Stimulated activated CD8-positive, alpha-beta memory T cell treated with anti-CD3 and anti-CD28 coated beads, Interleukin-7, amount 100 ng/mL, for 48 hours (primary cell): ENCODE results near the gene NECTIN1.

Source experiments
- DNase-seq, 2 donors: peaks; one replicate each; pipeline ENCODE4 v3.0.0-alpha.2; 2020; ENCODE audit warnings: low read depth in 1 of 2; ENCODE audit errors: extremely low read depth in 1 of 2

NECTIN1 gene, protein sequence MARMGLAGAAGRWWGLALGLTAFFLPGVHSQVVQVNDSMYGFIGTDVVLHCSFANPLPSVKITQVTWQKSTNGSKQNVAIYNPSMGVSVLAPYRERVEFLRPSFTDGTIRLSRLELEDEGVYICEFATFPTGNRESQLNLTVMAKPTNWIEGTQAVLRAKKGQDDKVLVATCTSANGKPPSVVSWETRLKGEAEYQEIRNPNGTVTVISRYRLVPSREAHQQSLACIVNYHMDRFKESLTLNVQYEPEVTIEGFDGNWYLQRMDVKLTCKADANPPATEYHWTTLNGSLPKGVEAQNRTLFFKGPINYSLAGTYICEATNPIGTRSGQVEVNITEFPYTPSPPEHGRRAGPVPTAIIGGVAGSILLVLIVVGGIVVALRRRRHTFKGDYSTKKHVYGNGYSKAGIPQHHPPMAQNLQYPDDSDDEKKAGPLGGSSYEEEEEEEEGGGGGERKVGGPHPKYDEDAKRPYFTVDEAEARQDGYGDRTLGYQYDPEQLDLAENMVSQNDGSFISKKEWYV

DNA sequence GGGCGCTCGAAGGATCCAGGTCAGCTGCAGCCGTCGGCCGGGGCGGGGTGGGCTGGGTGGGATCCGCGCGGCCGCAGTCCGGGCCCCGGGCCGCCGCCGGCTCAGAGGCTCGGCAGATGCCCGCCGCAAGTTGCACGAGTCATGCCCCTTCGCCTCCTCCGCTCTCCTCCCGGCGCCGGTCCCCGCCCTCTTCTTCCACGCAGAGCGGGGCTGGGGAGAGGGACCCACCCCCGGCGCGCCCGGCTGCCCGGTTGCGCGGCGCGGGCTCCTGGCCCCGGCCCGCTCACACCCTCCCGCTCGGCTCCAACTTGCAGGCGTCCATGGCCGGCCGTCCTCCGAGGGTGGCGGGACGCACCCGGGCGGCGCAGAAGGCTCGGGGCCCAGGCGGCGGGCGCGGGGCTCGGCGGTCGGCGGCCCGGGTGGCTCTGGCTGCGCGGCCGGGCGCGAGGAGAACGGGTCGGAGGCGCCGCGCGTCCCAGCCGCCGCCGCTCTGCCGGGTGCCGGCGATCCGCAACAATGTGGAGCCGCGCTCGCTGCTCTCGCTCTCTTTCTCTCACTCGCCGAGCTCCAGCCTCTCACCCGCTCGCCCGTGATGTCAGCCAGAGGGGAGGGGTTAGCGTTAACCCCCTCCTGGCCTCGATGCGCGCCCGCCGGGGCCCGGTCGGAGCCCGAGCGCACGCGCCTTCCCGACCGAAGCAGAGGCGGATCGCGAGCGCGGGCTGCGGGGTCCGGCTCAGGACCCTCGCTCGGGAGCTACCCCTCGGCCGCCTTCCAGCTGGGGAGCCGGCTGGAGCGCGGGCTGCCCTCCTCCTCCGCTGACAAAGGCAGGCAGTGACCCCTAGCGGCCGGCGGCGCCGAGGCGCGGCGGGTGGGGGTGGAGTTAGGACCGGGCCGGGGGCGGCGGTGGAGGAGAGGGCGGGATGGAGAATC lies at the start of gene NECTIN1:
Gene NECTIN1 (minus strand): TSS at position 550 of the 930 bp plus-strand sequence. CDS start 647 bp downstream, outside the sequence.
- peak; percentile 62 to 67 for DNase-seq

DNA sequence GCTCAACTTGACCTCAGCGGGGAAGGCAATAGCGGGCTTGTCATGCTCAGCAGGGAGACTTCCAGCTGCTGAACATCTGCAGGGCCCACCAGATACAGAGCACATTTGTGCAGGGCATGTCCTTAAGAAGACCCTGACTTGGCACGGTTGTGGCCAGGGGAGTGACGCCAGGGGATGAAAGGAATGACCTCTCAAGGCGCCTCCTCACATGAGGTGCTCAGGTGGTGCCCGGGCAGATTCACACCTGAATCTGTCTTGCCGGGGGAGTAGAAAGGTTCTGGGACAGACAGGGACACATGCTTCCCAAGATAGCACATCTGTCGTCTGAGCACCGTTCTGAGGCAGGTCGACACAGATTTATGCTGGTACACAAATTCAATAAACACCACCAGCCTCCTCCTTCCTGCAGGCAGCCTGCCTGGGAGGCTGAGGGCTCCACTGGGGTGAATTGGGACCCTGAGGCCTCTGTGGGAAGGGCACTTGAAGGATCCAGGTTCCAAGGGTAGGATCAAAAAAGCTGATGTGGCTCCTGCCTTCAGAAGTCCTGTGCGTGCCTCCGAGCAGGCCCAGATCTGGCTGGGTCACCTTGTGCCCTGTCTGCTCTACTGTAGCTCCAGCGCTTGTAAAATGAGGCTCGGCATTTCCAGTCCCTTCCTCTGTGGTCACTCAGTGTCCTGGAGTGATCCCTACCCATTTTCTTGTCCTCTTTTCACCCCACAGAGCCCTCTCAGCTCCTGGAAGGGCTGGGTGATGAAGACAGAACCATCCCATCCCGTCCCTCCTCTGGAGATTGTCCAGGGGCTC lies 49.6 kb upstream of the NECTIN1 start:
- no peak for DNase-seq

GRCh38 chr11:119777940-119778339 lies 48.9 kb upstream of the NECTIN1 start:
- no peak for DNase-seq

GRCh38 chr11:119776651-119777050 lies 47.7 kb upstream of the NECTIN1 start:
- DNase-seq = no peak

GRCh38 chr11:119776031-119776636 lies 47.1 kb upstream of the NECTIN1 start:
- no peak for DNase-seq

DNA sequence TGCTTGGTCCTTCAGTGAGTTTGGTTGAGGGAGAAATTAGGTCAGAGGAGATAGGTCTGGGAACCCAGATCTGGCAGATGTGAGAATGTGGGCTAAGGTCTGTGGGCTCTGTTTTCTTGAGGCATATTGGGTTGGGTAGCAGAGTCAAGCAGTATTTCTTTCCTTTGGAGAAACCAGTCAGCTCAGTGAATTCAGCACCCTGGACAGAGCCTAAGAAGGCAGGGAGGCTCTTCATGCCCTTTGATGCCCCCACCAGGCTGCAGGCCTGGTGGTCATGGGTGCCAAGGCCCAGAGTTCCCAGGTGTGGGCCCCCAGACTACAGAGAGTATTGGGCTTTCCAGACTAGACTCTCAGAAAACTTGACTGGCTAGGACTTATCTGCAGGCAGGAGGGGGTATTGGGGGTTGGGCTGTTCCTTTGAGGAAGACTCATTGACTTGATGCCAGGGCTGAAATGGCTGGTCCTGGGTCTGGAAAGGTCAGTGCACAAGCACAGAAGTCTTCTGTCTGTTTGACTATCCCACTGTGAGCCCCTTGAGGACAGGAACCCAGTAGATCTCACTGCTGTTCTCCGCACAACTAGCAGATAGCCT lies 45.3 kb upstream of the NECTIN1 start:
- DNase-seq = no peak

DNA sequence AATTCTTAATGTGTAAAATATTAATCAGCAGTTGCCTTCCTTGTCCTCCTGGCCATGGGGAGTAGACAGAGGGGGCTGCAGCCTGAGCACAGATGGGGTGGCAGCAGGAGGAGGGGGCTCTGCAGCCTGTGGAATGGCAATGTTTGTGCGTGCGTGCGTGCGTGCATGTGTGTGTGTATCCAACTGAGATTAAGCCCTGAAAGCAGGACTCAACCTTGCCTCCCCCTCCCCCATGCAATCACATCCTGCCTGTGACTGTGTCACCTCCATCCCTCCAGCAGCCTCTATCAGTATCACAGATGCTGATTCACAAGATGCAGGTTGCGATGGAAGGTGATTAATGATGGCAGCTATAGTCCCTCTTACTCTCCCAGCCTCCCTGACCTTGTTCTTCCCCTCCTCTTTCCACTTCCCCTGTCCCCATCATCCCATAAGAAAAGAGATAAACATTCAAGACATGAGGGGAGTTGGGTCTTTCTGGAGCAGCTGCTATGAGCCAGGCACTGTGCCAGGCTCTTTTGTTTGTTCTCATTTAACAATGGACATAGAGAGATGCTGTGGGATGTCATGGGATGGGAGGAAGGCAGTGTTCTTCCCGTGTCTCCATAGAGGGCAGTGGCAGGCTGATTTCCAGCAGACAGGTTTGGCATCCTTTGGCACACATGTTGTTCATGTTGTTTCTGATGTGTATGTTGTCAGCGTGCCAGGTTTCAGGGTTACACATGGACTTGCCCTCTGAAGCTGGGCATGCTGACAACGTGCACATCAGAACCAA lies 43.8 kb upstream of the NECTIN1 start:
- DNase-seq = no peak

GRCh38 chr11:119772076-119772475 lies 43.1 kb upstream of the NECTIN1 start:
- no peak for DNase-seq

DNA sequence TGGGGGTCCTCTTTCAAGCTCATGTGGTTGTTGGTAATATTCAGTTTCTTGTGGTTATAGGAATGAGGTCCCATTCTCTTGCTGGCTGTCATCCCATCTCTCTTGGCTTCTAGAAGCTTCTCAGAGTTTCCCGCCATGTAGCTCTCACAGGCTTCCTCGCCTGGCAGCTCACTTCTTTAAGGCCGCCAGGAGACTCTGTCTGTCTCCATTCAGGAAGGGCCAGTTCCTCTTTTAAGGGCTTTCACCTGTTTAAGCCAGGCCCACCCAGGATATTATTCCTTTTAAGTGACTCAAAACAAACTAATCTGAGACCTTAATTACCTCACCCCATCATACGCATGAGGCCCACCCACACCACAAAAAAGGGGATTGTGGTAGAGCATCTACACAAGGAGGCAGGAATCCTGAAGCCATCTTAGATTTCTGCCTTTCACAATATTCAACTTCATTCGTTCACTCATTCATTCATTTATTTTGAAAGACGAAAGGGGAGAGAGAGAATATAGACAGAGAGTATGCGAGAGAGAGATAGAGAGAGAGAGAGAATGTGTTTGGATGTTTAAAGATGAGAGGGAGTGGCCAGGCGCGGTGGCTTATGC lies 42.3 kb upstream of the NECTIN1 start:
- no peak for DNase-seq

DNA sequence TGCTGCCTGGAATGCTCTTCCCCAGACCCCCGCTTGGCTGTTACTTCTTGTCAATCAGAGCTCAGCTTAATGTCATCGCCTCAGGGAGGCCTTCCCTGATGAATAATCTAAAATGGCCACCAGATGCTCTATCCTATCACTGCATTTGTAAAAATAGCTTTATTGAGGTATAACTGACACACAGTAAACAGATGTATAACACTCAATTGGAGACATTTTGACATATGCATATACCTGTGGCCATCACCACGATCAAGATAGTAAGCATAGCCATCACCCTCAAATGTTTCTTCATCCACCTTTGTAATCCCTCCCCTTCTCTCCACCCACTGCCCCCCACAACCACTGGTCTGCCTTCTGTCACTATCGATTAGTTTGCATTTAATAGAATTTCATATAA lies 36.6 kb upstream of the NECTIN1 start:
- DNase-seq = no peak

DNA sequence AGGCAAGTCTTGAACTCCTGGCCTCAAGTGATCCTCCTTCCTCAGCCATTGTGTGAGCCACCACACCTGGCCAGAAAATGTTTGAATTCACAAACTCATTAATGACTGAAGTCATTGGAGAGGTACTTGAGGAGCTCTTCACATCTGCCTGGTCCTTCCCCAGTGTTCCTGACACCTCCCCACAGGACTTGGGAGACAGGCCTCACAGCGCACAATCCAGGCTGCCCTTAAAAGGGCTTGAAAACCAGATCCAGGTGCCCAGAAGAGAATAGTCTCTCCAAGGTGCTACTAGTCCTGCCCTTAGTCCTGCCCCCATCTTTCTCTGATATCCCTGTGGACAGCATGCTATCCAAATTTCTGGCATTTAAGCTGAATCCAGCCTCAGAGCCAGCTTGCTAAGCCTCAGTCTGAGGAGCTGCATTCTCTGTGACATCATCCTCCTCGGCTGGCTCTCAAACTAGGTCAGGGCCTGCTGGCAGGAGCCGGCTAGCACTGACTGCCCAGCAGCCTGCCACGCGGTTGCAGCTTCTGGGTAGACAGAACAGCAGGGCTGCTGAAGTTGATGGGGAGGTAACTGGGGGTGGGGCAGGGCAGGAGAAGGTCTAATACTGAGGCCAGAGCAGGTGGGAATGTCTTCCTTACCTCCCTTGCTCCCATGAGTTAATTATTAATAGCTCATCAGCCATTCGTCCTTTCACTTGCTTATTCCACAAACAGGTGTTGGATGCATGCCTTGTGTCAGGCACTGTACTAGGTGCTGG lies 35.3 kb upstream of the NECTIN1 start:
- DNase-seq = no peak

- no peak for DNase-seq
These were observed 34.2 kb upstream of the NECTIN1 start for GRCh38 chr11:119763071-119763728.

DNA sequence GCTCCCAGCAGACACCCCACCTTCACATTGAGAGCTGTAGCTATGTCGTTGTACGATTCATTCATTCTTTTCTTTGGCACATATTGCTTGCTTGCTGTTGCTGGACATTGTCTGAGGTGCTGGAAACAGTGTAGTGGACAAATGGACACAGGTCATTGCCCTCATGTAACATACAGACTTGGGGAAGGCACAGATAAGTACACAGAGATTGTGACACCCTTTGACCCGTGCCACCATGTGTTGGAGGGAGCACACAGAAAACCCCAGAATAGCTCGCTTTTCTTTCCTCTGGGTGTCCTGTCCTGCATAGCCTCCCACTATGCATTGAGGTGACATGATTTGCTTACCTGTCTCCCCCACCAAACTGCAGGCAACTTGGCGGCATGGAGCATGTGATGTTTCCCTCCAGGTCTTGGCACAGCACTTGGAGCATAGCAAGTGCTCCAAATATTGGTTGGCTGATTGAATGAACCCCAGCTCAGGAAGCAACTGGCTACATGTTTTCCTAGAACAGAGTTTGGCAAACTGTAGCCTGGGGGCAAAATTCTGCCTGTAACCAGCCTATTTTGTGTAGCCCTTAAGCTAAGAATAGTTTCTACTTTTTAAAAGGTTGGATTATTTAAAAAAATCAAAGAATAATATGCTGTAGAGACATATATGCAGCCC lies 30.9 kb upstream of the NECTIN1 start:
- no peak for DNase-seq

- no peak for DNase-seq
These were observed 30.3 kb upstream of the NECTIN1 start for GRCh38 chr11:119759324-119759723.

GRCh38 chr11:119758291-119758690 lies 29.3 kb upstream of the NECTIN1 start:
- DNase-seq = no peak

DNA sequence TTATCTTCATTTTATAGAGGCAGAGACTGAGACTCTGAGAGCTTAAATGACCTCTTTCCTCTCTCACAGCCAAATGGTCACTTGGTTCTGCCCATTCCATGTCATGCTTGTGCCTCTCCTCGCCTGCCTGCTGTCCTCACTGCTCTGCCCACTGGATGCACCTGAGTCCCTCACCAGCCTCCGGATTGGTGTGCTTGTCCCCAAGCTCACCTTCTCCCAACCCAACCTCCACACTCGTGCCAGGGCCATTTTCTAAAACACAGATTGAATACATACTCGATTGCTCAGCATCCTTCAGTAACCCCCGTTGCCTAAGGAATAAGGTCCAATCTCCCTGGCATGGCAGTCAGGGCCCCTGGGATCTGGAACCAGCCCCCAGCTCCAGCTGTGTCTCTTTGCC lies 28.4 kb upstream of the NECTIN1 start:
- DNase-seq = no peak
